HG03025 (cell line): ENCODE data around the gene AKT1.

Source experiments
- ATAC-seq: cut with Tn5 transposase; IDR thresholded peaks from one replicate; pipeline ENCODE4 v1.9.1; 2021; ENCODE audit warnings: mild to moderate bottlenecking, moderate library complexity; ENCODE audit not compliant: unreplicated experiment, low FRiP score

AKT1 gene

DNA sequence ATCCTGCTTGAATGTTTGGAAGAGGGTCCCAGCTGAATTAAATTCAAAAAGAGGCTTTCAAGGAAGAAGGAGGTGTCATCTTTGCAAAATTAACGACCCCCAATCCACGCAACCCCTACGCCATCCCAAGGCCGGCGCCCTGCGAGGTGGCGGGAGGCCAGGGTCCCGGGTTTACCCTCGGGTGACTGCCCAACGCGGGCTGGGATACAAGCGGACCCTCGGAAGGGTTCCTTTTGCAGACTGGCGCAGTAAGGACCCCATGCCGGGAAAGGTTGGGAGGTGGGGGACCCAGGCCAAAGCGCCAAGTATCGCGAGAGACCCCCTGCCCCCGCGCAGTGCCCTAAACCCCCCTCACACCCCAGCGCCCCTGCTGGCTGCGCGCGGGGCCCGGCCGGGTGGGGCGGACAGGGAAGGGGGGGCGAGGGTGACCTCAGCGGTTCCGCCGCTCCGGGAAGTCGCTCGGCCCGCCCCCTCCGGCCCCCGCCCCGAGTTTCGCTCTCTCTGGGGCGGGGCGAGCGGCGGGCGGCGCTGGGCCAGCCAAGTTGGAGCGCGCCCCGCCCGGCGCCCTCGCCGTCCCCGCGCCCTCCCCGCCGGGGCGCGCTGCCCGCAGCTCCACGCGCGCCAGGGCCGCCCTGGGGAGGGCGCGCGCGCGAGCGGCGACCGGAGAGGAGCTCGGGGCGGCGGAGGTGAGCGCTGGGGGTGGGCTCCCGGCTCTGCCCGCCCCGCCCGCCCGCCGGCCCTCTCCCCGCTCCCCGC, 4.6 kb upstream of the AKT1 start:
- ATAC-seq = no peak

DNA sequence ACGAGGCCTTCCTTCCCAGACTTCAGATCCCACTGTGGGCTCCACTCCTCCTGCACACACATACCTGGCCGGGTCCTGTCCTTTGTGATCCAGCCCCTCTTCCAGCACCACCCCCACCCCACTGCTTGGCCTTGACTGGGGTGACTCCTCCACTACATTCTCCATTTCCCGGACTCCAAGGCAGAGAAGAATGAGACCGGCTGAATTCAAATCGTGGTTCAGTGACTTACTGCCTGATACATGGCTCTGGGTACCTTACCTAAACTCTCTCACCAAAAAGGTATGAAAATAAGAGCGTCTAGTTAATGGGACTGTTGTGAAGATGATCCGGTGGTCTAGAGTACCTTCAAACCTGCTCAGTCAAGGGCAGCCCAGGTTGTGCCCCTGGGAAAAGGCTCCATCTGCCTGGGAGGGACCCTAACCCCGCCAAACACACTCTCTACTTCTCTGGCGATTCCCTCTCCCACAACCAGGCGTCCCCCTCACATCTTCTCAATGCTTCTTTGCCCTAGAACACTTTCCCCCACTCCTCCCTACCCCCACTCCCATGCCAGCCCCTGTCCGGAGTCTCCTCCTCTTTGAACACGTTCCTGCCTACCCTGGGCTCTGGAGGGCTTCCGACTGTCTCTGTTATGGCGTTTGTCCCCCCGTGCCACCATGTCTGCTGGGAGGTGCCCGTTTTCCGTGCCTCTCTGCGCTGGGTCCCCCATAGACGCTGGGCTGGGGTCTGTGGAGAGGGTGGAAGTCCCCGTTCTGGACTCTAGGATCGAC, 3.9 kb upstream of the AKT1 start:
- no peak for ATAC-seq

GRCh38 chr14:104798300-104799243, 3.0 kb upstream of the AKT1 start:
- ATAC-seq = no peak

- no peak for ATAC-seq
These were observed 1.8 kb upstream of the AKT1 start for GRCh38 chr14:104797115-104798044.

- no peak for ATAC-seq
These were observed 1.1 kb upstream of the AKT1 start for GRCh38 chr14:104796687-104797081.

DNA sequence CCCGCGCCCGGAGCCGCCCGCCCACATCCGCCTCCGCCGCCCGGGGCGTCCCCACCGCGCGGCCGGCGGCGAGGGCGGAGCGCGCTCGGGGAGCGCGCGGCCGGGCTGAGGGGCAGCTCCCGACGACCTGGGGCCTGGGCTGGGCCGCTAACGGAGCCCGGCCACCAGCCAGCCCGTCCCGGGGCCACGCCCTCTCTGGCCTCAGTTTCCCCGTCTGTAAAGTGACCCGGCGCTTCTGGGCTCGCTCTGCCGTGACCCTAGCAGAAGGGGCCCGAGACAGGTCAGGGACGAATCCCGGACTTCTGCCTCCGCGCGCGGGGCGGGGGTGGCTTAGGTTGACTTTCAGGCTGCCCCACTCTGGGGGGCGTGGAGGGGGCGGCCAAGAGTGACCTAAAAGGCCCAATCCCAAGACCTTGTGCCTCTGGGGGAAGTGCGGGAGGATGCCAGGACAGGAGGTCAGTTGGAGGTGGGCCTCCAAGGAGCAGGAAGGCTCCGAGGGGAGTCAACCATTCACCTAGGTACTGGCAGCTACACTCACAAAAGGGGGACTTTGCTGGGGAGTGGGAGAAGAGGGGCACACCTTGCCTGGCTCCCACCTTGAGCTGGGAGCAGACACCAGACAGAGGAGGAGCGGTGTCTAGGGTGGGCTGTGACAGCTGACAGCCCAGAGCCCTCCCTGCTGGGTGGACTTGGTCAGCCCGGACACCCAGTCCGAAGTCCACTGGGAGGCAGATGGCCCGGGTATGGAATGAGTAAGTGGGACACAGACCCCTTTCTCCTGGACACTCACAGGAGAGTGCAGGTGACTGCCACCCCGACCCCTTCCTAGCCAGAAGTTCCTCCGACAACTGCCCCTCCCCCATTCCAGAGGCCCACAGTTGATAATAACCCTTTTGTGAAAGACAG, 486 bp upstream of the AKT1 start:
- no peak for ATAC-seq

- no peak for ATAC-seq
These were observed 936 bp downstream of the AKT1 start for GRCh38 chr14:104794631-104794992.

GRCh38 chr14:104794099-104794498, 1.4 kb downstream of the AKT1 start:
- no peak for ATAC-seq

DNA sequence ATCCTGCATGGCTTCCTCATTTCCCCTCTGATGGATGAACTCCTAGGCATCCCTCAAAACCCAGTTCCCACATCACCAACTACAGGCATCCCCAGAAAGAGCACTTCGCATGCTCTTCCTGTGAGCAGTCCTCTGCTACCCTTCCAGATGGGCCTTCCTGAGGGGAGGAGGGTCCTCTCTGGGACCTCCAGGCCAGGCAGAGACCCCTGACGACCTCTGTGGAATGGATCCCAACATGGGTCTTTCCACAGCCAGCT, 1.9 kb downstream of the AKT1 start:
- ATAC-seq = no peak

DNA sequence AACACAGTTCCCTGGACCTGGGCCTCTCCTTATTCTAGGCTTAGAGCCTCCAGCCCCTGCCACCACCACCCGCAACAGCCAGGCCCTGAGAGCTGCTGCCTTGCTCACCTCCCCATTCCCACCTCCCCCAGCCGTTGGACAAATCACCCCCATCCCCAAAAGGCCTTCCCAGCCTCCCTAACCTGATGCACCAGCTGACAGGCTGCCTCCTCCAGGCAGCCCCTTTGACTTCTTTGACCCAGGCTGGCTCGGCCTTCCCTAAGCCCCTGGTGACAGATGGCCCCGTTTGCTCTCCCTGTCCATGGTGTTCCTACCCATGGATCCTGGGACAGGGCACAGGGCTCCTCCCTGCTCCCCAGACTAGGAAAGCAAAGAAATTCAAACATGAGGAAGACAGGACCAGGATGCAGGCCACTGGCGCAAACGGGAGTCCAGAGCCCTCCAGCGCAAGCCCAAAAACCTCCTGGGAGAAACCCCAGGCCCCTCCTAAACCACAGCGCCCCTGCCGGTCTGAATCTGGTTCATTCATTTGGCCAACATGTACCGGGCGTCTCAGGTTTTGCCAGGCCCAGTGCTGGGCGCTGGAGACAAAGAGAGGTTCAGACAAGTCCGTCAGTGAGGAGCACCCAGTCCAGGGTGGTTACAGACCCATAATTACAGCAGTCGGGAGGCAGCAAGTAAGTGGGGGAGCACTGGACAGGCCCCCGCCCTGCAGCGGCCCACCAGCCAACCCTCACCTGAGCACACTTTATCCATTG, 2.4 kb downstream of the AKT1 start:
- no peak for ATAC-seq

- ATAC-seq = no peak
These were observed 3.3 kb downstream of the AKT1 start for GRCh38 chr14:104792101-104792884.

- ATAC-seq = no peak
These were observed 4.1 kb downstream of the AKT1 start for GRCh38 chr14:104791425-104791824.

DNA sequence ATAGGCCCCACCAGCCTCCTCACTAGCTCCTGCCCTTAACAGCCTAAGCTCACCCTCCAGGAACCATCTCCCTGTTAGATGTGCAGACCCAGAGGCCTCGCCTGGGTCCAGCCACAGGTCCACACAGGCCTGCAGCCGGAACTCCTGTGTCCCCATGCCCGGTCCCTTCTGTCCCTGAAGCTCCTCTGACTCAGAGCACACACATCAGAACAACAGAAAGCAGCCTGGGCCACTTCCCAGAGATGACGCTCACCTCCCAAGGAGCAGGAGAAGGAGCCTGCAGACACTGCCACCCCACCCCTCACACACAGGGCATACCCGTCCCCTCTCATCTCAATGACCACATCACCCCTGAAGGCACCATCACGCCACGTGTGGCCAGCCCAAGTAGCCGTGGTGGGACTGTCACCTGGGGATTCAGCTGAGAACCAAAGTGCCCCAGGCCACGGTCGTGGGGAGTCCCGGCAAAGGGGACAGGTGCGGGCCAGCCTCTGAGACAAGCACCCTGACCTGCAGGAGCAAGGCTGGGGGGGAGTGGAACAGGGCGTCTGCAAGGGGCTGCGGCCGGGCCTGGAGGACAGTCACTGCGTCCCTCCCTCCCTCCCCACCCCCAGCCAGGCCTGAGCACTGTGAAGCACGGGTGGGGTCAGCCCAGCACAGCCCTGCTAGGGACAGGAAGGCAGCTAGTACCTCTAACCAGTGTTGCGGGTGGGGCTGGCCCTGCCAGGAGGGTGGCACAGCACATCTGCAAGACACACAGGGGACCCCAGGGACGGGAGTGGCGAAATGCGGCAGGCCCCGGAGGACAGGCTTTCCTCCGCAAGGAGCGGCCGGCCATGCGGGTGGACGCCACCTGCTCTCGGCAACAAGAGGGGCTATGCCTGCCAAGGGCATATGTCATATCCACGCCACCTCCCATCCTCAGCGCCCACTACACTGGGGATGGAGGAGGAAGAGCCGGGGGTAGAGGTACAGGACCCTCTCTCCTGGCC, 5.5 kb downstream of the AKT1 start:
- ATAC-seq = no peak

DNA sequence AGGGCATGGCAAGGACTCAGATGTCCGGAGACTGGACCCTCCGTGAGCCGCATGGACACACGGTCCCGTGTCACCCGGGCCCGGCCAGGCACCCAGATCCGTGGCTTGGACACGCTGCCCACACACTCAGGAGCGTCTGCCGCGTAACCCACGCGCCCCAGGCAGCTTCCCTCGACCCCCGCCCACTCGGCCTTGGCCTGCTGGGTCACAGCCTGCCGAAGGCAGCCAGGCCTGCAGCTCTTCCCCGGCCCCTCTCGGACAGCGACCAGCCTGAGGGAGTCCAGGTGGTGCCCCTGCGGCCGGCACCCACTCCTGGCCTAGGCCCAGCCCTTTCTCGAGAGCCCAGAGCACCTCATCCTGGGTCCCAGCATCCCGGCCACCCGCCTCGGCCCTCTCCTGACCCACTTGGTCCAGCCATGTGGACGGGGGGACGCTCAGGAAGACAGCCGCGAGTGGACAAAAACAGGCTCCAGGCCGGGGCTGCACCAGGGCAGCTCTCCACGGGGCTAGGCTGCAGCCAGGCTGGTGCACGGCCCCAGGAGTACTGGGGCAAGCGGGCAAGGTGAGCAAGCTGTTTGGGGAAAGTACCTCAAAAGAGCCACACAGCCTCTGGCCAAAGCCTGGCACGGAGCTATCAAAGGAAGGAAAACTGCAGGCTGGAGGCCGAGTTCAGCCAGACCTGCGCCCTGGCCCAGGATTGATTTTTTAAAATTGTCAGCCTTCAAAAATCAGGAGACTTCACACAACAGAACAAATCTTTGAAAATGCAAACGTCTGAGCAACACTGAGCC, 6.5 kb downstream of the AKT1 start:
- no peak for ATAC-seq

DNA sequence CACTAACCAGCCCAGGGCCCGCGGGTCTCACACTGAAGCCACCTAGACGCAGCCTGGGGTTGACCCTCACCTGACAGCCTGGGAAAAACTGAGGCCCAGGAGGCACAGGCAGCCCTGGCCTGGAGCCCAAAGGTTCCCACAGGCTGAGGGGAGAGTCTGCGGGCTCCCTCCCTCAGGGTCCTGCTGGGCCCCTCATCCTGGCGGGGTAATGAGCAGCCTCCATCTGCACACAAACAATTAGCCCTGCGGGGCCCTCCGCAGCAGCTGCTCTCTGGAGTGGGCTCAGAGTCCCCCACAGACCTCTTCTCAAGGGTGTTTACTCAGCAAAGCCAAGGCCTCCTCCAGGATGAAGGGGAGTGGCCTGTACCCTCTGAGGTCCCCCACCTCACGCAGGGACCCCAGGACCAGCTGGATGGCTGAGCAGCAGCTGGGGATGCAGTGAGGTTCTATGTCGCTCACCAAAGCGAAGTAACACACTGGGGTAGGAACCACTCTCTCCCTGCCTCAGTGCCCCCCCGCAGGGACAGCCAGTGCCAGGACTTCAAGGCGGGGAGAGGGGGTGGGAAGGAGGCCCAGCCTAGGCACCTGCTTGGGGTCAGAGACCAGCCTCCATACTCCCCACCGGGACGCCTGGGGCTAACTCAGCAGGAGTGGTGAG, 7.3 kb downstream of the AKT1 start:
- no peak for ATAC-seq
